ENCODE measurements around the gene VCX.

DNA sequence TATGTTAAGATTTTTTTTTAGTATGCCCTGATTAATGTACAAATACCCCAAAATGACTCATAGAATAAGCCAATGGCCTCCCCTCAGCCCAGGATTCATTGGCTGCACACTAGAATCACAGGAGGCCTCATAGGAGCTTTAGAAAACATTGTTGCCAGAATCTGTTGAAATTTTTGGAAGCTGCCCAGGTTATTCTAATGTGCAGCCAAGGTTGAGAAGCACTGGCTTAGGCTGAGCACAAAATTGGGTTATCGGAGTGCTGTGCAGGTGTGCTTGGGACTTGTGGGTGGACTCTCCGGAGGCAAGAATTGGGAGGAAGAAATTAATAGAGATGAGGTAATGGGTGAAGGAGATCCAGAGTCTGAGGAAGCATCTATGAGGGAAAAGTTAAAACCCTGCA lies 41.3 kb upstream of the VCX start:
- TF ChIP-seq, protein P1, sequence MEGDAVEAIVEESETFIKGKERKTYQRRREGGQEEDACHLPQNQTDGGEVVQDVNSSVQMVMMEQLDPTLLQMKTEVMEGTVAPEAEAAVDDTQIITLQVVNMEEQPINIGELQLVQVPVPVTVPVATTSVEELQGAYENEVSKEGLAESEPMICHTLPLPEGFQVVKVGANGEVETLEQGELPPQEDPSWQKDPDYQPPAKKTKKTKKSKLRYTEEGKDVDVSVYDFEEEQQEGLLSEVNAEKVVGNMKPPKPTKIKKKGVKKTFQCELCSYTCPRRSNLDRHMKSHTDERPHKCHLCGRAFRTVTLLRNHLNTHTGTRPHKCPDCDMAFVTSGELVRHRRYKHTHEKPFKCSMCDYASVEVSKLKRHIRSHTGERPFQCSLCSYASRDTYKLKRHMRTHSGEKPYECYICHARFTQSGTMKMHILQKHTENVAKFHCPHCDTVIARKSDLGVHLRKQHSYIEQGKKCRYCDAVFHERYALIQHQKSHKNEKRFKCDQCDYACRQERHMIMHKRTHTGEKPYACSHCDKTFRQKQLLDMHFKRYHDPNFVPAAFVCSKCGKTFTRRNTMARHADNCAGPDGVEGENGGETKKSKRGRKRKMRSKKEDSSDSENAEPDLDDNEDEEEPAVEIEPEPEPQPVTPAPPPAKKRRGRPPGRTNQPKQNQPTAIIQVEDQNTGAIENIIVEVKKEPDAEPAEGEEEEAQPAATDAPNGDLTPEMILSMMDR (conservative IDR thresholded peaks at IDR 0.05) = no peak
- no peak for TF ChIP-seq ZFX (IDR thresholded peaks at IDR 0.05)

All from C4-2B (cell line).